CD4-positive, alpha-beta T cell (primary cell): ENCODE results near the gene NIBAN1. TPM values are rescaled to one million over a fixed set of nuclear protein-coding genes. Genes with fewer than 3 reads are reported as not detected.
A peak's percentile ranks its signal among the peaks of the same experiment; 100 is the strongest.

Experiments
- ATAC-seq: fragments of 200-7000 bp; cut with Tn5 transposase; one replicate; pipeline ENCODE4 v1.10.0; 2022; ENCODE audit warnings: mild to moderate bottlenecking; ENCODE audit not compliant: poor library complexity
- CTCF ChIA-PET: fragments of 350-600 bp; sonication (Branson Sonifier 250); formaldehyde crosslinking; loops from one replicate; lab custom pipeline; 2021; ENCODE audit warnings: antibody characterized with exemption, inconsistent platforms; lab: Charles Lee
- POLR2A ChIA-PET: fragments of 350-600 bp; sonication (Branson Sonifier 250); formaldehyde crosslinking; loops from one replicate; lab custom pipeline; 2021; ENCODE audit warnings: antibody characterized with exemption, inconsistent platforms; lab: Charles Lee
- DNase-seq, 14 experiments: peaks; one replicate each; pipeline ENCODE4 v3.0.0-alpha.2; 2013 to 2020; ENCODE audit warnings: mixed read lengths in 2 of 14
- H3K27ac ChIP-seq, 2 donors: one replicate each; pipeline versions ENCODE4 v1.5.1 to v1.7.0; 2013; ENCODE audit warnings: low read length in 2 of 2, low read depth in 1 of 2, mild to moderate bottlenecking in 1 of 2
- H3K27me3 ChIP-seq, 2 experiments: 1 replicate in 1 of 2; 2 replicates in 1 of 2; pipeline versions ENCODE4 v1.6.1 to v1.7.0; 2013; ENCODE audit warnings: low read length in 2 of 2, control low read depth in 1 of 2, mild to moderate bottlenecking in 1 of 2, moderate library complexity in 1 of 2; ENCODE audit not compliant: insufficient read depth in 2 of 2, control insufficient read depth in 1 of 2
- H3K36me3 ChIP-seq: one replicate; pipeline ENCODE4 v1.6.1; 2013; ENCODE audit warnings: low read length, control low read depth; ENCODE audit not compliant: insufficient read depth
- H3K4me1 ChIP-seq: one replicate; pipeline ENCODE4 v1.6.1; 2013; ENCODE audit warnings: low read length, control low read depth; ENCODE audit not compliant: insufficient read depth
- H3K4me3 ChIP-seq: one replicate; pipeline ENCODE4 v1.5.1; 2013; ENCODE audit warnings: mild to moderate bottlenecking, low read length, moderate library complexity
- H3K9me3 ChIP-seq, 2 experiments: 1 replicate in 1 of 2; 2 replicates in 1 of 2; pipeline versions ENCODE4 v1.6.1 to v1.7.0; 2013; ENCODE audit warnings: low read length in 2 of 2, mild to moderate bottlenecking in 2 of 2, control low read depth in 1 of 2, moderate library complexity in 1 of 2; ENCODE audit not compliant: control insufficient read depth in 1 of 2, insufficient read depth in 1 of 2
- H3K27ac Mint-ChIP-seq: one replicate; pipeline ENCODE4 v1.8.0; 2020; ENCODE audit warnings: mixed read lengths
- H3K27me3 Mint-ChIP-seq: one replicate; pipeline ENCODE4 v1.8.0; 2021; ENCODE audit warnings: mixed read lengths
- H3K36me3 Mint-ChIP-seq: one replicate; pipeline ENCODE4 v1.8.0; 2021; ENCODE audit warnings: low read depth, mixed read lengths
- H3K4me1 Mint-ChIP-seq: one replicate; pipeline ENCODE4 v1.8.0; 2021; ENCODE audit warnings: low read depth, mixed read lengths
- H3K4me3 Mint-ChIP-seq: one replicate; pipeline ENCODE4 v1.8.0; 2020; ENCODE audit warnings: mild to moderate bottlenecking, mixed read lengths
- H3K9me3 Mint-ChIP-seq: one replicate; pipeline ENCODE4 v1.8.0; 2020; ENCODE audit warnings: mixed read lengths
- CTCF ChIP-seq: fragments of 200-600 bp; IDR thresholded peaks from one replicate; pipeline ENCODE4 v1.8.0; 2022; ENCODE audit warnings: antibody characterized with exemption, mild to moderate bottlenecking
- intact Hi-C, 2 experiments: fragments of 100-400 bp; cut with DNase I in 1 of 2; cut with micrococcal nuclease in 1 of 2; formaldehyde crosslinking; loops; one replicate each; pipeline versions ENCODE4 v1.15.1 to v1.9.0; 2023 to 2025; cut with DNase I, micrococcal nuclease
- total RNA-seq, 174 experiments: library from RNA in 2 of 174; stranded (reverse) in 2 of 174; gene quantifications; one replicate each; pipeline ENCODE4 v1.2.3 and lab custom pipeline; 2021 to 2026

Gene NIBAN1
- total RNA-seq, 2 experiments from 2014 or later: 18.5 to 20.4 TPM

GRCh38 chr1:184947497-184948256, 26.6 kb downstream of the NIBAN1 start:
- POLR2A ChIA-PET: no interaction called here
- no peaks in the 10 kb centered on the region for H3K36me3 ChIP-seq
- H3K4me3 ChIP-seq: no peak overlapping the region
- CTCF ChIA-PET: interaction anchor here (0.6 kb wide), 1 partner anchor 24 kb away, joined by 3 read pairs; no protein-coding TSS in a partner anchor
- no peaks in the 10 kb centered on the region for H3K36me3 Mint-ChIP-seq
- no peak for TF ChIP-seq CTCF
- no peaks in the 10 kb centered on the region for H3K4me1 ChIP-seq
- no peak for DNase-seq
- H3K27ac ChIP-seq: no peak overlapping the region
- no peaks in the 10 kb centered on the region for H3K27me3 Mint-ChIP-seq
- intact Hi-C loops: no loop called here
- no peaks in the 10 kb centered on the region for H3K9me3 Mint-ChIP-seq
- no peak overlapping the region for H3K4me3 Mint-ChIP-seq
- ATAC-seq: no peak
- H3K4me1 Mint-ChIP-seq: no peaks in the 10 kb centered on the region
- no peaks in the 10 kb centered on the region for H3K9me3 ChIP-seq
- no peaks in the 10 kb centered on the region for H3K27me3 ChIP-seq
- H3K27ac Mint-ChIP-seq: no peak overlapping the region

GRCh38 chr1:184945678-184946412, 28.5 kb downstream of the NIBAN1 start:
- Mint-ChIP-seq H3K27ac (no peak overlapping the region), H3K27me3 (no peaks in the 10 kb centered on the region)
- ATAC-seq: no peak

GRCh38 chr1:184945029-184945428, 29.3 kb downstream of the NIBAN1 start:
- Histone ChIP-seq H3K9me3 (no peaks in the 10 kb centered on the region), H3K4me1 (peaks cover 1% of the 10 kb centered on the region), H3K36me3 (no peaks in the 10 kb centered on the region), H3K4me3 (no peak overlapping the region), H3K27me3 (no peaks in the 10 kb centered on the region), H3K27ac (no peak overlapping the region)
- intact Hi-C loops: no loop called here
- Mint-ChIP-seq H3K9me3 (no peaks in the 10 kb centered on the region), H3K36me3 (no peaks in the 10 kb centered on the region), H3K27me3 (no peaks in the 10 kb centered on the region), H3K4me1 (no peaks in the 10 kb centered on the region), H3K4me3 (no peak overlapping the region), H3K27ac (no peak overlapping the region)
- ChIA-PET POLR2A (no interaction called here), CTCF (no interaction called here)
- TF ChIP-seq CTCF: no peak
- ATAC-seq (no peak), DNase-seq (peak in 3 of 14 experiments; percentile 7 to 23 (median 23))

More at GRCh38 chr1:184945678-184946412, 28.5 kb downstream of the NIBAN1 start:
- no peaks in the 10 kb centered on the region for H3K36me3 Mint-ChIP-seq
- Histone ChIP-seq H3K27me3 (no peaks in the 10 kb centered on the region), H3K27ac (no peak overlapping the region), H3K9me3 (no peaks in the 10 kb centered on the region), H3K36me3 (no peaks in the 10 kb centered on the region), H3K4me1 (no peaks in the 10 kb centered on the region), H3K4me3 (no peak overlapping the region)
- H3K4me1 Mint-ChIP-seq: no peaks in the 10 kb centered on the region
- TF ChIP-seq CTCF: no peak
- no peaks in the 10 kb centered on the region for H3K9me3 Mint-ChIP-seq
- DNase-seq: peak in 2 of 14 experiments; percentile 10 to 21
- ChIA-PET CTCF (no interaction called here), POLR2A (interaction anchor here (0.7 kb wide), 1 partner anchor 29 kb away, joined by 3 read pairs; no protein-coding TSS in a partner anchor)
- no peak overlapping the region for H3K4me3 Mint-ChIP-seq
- intact Hi-C loops: no loop called here
